ENCODE measurements around the gene SCT.

GRCh38 chr11:581752-582151 is 45.2 kb downstream of the SCT start:
- TF ChIP-seq, protein P1, sequence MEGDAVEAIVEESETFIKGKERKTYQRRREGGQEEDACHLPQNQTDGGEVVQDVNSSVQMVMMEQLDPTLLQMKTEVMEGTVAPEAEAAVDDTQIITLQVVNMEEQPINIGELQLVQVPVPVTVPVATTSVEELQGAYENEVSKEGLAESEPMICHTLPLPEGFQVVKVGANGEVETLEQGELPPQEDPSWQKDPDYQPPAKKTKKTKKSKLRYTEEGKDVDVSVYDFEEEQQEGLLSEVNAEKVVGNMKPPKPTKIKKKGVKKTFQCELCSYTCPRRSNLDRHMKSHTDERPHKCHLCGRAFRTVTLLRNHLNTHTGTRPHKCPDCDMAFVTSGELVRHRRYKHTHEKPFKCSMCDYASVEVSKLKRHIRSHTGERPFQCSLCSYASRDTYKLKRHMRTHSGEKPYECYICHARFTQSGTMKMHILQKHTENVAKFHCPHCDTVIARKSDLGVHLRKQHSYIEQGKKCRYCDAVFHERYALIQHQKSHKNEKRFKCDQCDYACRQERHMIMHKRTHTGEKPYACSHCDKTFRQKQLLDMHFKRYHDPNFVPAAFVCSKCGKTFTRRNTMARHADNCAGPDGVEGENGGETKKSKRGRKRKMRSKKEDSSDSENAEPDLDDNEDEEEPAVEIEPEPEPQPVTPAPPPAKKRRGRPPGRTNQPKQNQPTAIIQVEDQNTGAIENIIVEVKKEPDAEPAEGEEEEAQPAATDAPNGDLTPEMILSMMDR (IDR thresholded peaks at IDR 0.05) = no peak
- TF ChIP-seq EZH2 (IDR thresholded peaks at IDR 0.05; ENCODE audit: borderline replicate concordance, insufficient read depth, low read depth, low read length, poor library complexity, severe bottlenecking) = no peak

Measured in B cell (primary cell).